GM13976 (cell line): ENCODE measurements around the gene ZFP42.
"Not testable (repeated sequence)": the region's sequence is repeated elsewhere in the genome, so short reads cannot be mapped to it uniquely, and the experiment has no call there.

Source experiments
- DNase-seq: peaks from one replicate; pipeline ENCODE4 v3.0.0; 2012; ENCODE audit warnings: low spot score
- CTCF ChIP-seq: IDR thresholded peaks from 2 replicates; pipeline ENCODE4 v1.5.1; 2012; ENCODE audit warnings: borderline replicate concordance, mild to moderate bottlenecking; ENCODE audit not compliant: insufficient read depth; ENCODE audit errors: extremely low read depth, missing control alignments, control extremely low read depth
- in situ Hi-C: fragments of 300-500 bp; cut with MboI; formaldehyde crosslinking; loops from one replicate; pipeline ENCODE4 v1.12.0; 2022; ENCODE audit warnings: low sequenced_read_pairs, mixed read lengths, inconsistent platforms; ENCODE audit not compliant: unreplicated experiment

ZFP42 gene

GRCh38 chr4:187992971-187993370 is 2.6 kb upstream of the ZFP42 start:
- TF ChIP-seq CTCF = no peak
- in situ Hi-C loops = no loop called here
- DNase-seq = no peak

- in situ Hi-C loops = no loop called here
- TF ChIP-seq CTCF = no peak
- no peak for DNase-seq
Measured at GRCh38 chr4:187993827-187994226, 1.7 kb upstream of the ZFP42 start.

GRCh38 chr4:187996502-187997177 is 1.1 kb downstream of the ZFP42 start:
- no peak for TF ChIP-seq CTCF
- DNase-seq = no peak
- in situ Hi-C loops = no loop called here

- in situ Hi-C loops, DNase-seq: not testable (repeated sequence)
Measured at GRCh38 chr4:187997991-187998390, 2.4 kb downstream of the ZFP42 start.

- in situ Hi-C loops = no loop called here
- DNase-seq = no peak
- no peak for TF ChIP-seq CTCF
Measured at GRCh38 chr4:187999406-187999932, 3.9 kb downstream of the ZFP42 start.

GRCh38 chr4:188002323-188002722 is 6.8 kb downstream of the ZFP42 start:
- TF ChIP-seq CTCF = no peak
- in situ Hi-C loops = no loop called here
- no peak for DNase-seq

GRCh38 chr4:188002751-188003150 is 7.2 kb downstream of the ZFP42 start:
- in situ Hi-C loops = no loop called here
- DNase-seq = no peak
- TF ChIP-seq CTCF = no peak
